CD8-positive, alpha-beta memory T cell (primary cell): Measurements from ENCODE around the gene NYAP1. TPM values are rescaled to one million over a fixed set of nuclear protein-coding genes. Genes with fewer than 3 reads are reported as not detected.
"Not testable (repeated sequence)": the region's sequence is repeated elsewhere in the genome, so short reads cannot be mapped to it uniquely, and the experiment has no call there.

ENCODE experiments used
- CTCF ChIA-PET: fragments of 350-600 bp; sonication (Branson Sonifier 250); formaldehyde crosslinking; loops from one replicate; lab custom pipeline; 2021; ENCODE audit warnings: antibody characterized with exemption; lab: Charles Lee
- POLR2A ChIA-PET: fragments of 350-600 bp; sonication (Branson Sonifier 250); formaldehyde crosslinking; loops from one replicate; lab custom pipeline; 2021; ENCODE audit warnings: antibody characterized with exemption; lab: Charles Lee
- DNase-seq, 5 donors: peaks; one replicate each; pipeline versions ENCODE4 v3.0.0 to v3.0.0-alpha.2; 2020 to 2022; ENCODE audit warnings: mixed read lengths in 1 of 5
- H3K27ac ChIP-seq: one replicate; pipeline ENCODE4 v1.7.0; 2013; ENCODE audit warnings: low read depth, mild to moderate bottlenecking, low read length, moderate library complexity
- H3K27me3 ChIP-seq: 2 replicates; pipeline ENCODE4 v1.7.0; 2013; ENCODE audit warnings: low read length, mild to moderate bottlenecking; ENCODE audit not compliant: insufficient read depth, poor library complexity, severe bottlenecking
- H3K36me3 ChIP-seq: 2 replicates; pipeline ENCODE4 v1.7.0; 2013; ENCODE audit warnings: mild to moderate bottlenecking, low read length, moderate library complexity; ENCODE audit not compliant: insufficient read depth
- H3K4me1 ChIP-seq: 2 replicates; pipeline ENCODE4 v1.7.0; 2013; ENCODE audit warnings: mild to moderate bottlenecking, low read length, moderate library complexity; ENCODE audit not compliant: insufficient read depth
- H3K4me3 ChIP-seq: 2 replicates; pipeline ENCODE4 v1.7.0; 2013; ENCODE audit warnings: mild to moderate bottlenecking, low read length
- H3K9me3 ChIP-seq: 2 replicates; pipeline ENCODE4 v1.7.0; 2013; ENCODE audit warnings: mild to moderate bottlenecking, low read length
- H3K27ac Mint-ChIP-seq, 8 donors: one replicate each; pipeline ENCODE4 v1.8.0; 2020 to 2021; ENCODE audit warnings: mixed read lengths in 8 of 8, mild to moderate bottlenecking in 6 of 8, inconsistent platforms in 3 of 8, moderate library complexity in 3 of 8
- H3K27me3 Mint-ChIP-seq, 2 donors: one replicate each; pipeline ENCODE4 v1.8.0; 2020 to 2021; ENCODE audit warnings: mixed read lengths in 2 of 2, mild to moderate bottlenecking in 1 of 2, moderate library complexity in 1 of 2
- H3K36me3 Mint-ChIP-seq, 3 donors: one replicate each; pipeline ENCODE4 v1.8.0; 2020 to 2021; ENCODE audit warnings: mixed read lengths in 3 of 3, inconsistent platforms in 1 of 3, mild to moderate bottlenecking in 1 of 3
- H3K4me1 Mint-ChIP-seq, 3 donors: one replicate each; pipeline ENCODE4 v1.8.0; 2020 to 2021; ENCODE audit warnings: mixed read lengths in 3 of 3, inconsistent platforms in 1 of 3, mild to moderate bottlenecking in 1 of 3
- H3K4me3 Mint-ChIP-seq, 7 donors: one replicate each; pipeline ENCODE4 v1.8.0; 2020 to 2021; ENCODE audit warnings: mixed read lengths in 7 of 7, mild to moderate bottlenecking in 6 of 7, moderate library complexity in 4 of 7, inconsistent platforms in 2 of 7
- H3K9me3 Mint-ChIP-seq, 5 donors: one replicate each; pipeline ENCODE4 v1.8.0; 2020 to 2022; ENCODE audit warnings: mixed read lengths in 5 of 5, mild to moderate bottlenecking in 3 of 5, moderate library complexity in 2 of 5, inconsistent platforms in 1 of 5
- polyA plus RNA-seq: library from polyadenylated mRNA; unstranded; fragments of 300-500 nt; fragmentation: Illumina TruSeq; gene quantifications from one replicate; pipeline ENCODE4 v1.2.3, GENCODE V29; 2021
- total RNA-seq, 2 experiments: library from RNA; stranded (reverse); gene quantifications; one replicate each; pipeline ENCODE4 v1.2.3, GENCODE V29; 2021

The NYAP1 gene
- total RNA-seq (under 1 TPM; 0.13 to 0.18 TPM), polyA plus RNA-seq (not detected)

GRCh38 chr7:100483722-100484672, at the start of gene NYAP1:
Gene NYAP1 (plus strand): TSS chr7:100483927. CDS start chr7:100485312, 1,385 bp downstream.
- ChIA-PET CTCF (interaction anchor here (1.1 to 10.7 kb wide), 8 partner anchors 12 to 102 kb away, joined by 3 to 174 read pairs (median 6); partner anchors contain the start of genes FBXO24, LRCH4 and MEPCE), POLR2A (no interaction called here)
- Histone ChIP-seq H3K9me3 (no peaks in the 10 kb centered on the region), H3K36me3 (no peaks in the 10 kb centered on the region), H3K4me3 (peak within 1 kb of the TSS; percentile 66), H3K27ac (peak within 1 kb of the TSS; percentile 39), H3K27me3 (no peaks in the 10 kb centered on the region), H3K4me1 (peaks cover 19% of the 10 kb centered on the region)
- Mint-ChIP-seq H3K36me3 (peaks cover 0 to under 1% (median 0%) of the 10 kb centered on the region in 3 donors), H3K4me1 (peaks cover 17 to 28% (median 20%) of the 10 kb centered on the region in 3 donors), H3K4me3 (peak within 1 kb of the TSS; percentile 74 to 93 (median 82)), H3K27ac (peak within 1 kb of the TSS in 7 of 8 donors; percentile 4 to 78 (median 47)), H3K27me3 (no peaks in the 10 kb centered on the region), H3K9me3 (no peaks in the 10 kb centered on the region)
- DNase-seq: peak; percentile 51 to 71 (median 57)

GRCh38 chr7:100434297-100435144, 49.2 kb upstream of the NYAP1 start:
- peaks cover 42 to 61% (median 44%) of the 10 kb centered on the region in 3 donors for H3K4me1 Mint-ChIP-seq
- POLR2A ChIA-PET: interaction anchor here (0.5 to 1.1 kb wide), 6 partner anchors 151 to 855 kb away, joined by 3 to 10 read pairs (median 4); partner anchors contain the start of genes FBXO24 and LRCH4
- H3K4me3 ChIP-seq: peak overlapping the region; percentile 65
- peaks cover 41% of the 10 kb centered on the region for H3K4me1 ChIP-seq
- H3K27me3 Mint-ChIP-seq: peaks cover 0 to 4% of the 10 kb centered on the region in 2 donors
- peaks cover 0 to 54% (median 9%) of the 10 kb centered on the region in 3 donors for H3K36me3 Mint-ChIP-seq
- peak overlapping the region; percentile 89 for H3K27ac ChIP-seq
- CTCF ChIA-PET: interaction anchor here (1.0 to 1.3 kb wide), 3 partner anchors 16 to 153 kb away, joined by 3 read pairs; no protein-coding TSS in a partner anchor
- H3K4me3 Mint-ChIP-seq: peak overlapping the region; percentile 84 to 97 (median 89)
- H3K9me3 ChIP-seq: no peaks in the 10 kb centered on the region
- H3K27ac Mint-ChIP-seq: peak overlapping the region; percentile 83 to 98 (median 92)
- DNase-seq: no peak
- H3K36me3 ChIP-seq: peaks cover 15% of the 10 kb centered on the region
- no peaks in the 10 kb centered on the region for H3K27me3 ChIP-seq
- peaks cover 0 to 4% (median 1%) of the 10 kb centered on the region in 5 donors for H3K9me3 Mint-ChIP-seq

- peak; percentile 33 to 68 (median 46) for DNase-seq
- peaks cover 0 to 3% (median 0%) of the 10 kb centered on the region in 5 donors for H3K9me3 Mint-ChIP-seq
- ChIA-PET CTCF (interaction anchor here (1.0 to 2.8 kb wide), 4 partner anchors 15 to 152 kb away, joined by 3 to 13 read pairs (median 3); no protein-coding TSS in a partner anchor), POLR2A (interaction anchor here (0.5 to 1.8 kb wide), 10 partner anchors 7 to 416 kb away, joined by 3 to 14 read pairs (median 4); partner anchors contain the start of genes AP4M1, FBXO24, LRCH4 and MCM7)
- Histone ChIP-seq H3K36me3 (peaks cover 15% of the 10 kb centered on the region), H3K27me3 (no peaks in the 10 kb centered on the region), H3K9me3 (no peaks in the 10 kb centered on the region), H3K27ac (peak overlapping the region; percentile 89), H3K4me3 (peak overlapping the region; percentile 65), H3K4me1 (peaks cover 37% of the 10 kb centered on the region)
- H3K36me3 Mint-ChIP-seq: peaks cover 0 to 49% (median 9%) of the 10 kb centered on the region in 3 donors
- peak overlapping the region; percentile 85 to 98 (median 96) for H3K27ac Mint-ChIP-seq
- H3K4me1 Mint-ChIP-seq: peaks cover 36 to 54% (median 38%) of the 10 kb centered on the region in 3 donors
- peak overlapping the region; percentile 89 to 99 (median 95) for H3K4me3 Mint-ChIP-seq
- H3K27me3 Mint-ChIP-seq: no peaks in the 10 kb centered on the region
These were observed 48.1 kb upstream of the NYAP1 start for GRCh38 chr7:100435401-100436304.

GRCh38 chr7:100437150-100438100, 46.3 kb upstream of the NYAP1 start:
- H3K4me3 Mint-ChIP-seq: peak overlapping the region in 6 of 7 donors; percentile 20 to 99 (median 71)
- Histone ChIP-seq H3K4me1 (peaks cover 21% of the 10 kb centered on the region), H3K27me3 (no peaks in the 10 kb centered on the region), H3K9me3 (no peaks in the 10 kb centered on the region), H3K27ac (peak overlapping the region; percentile 89), H3K4me3 (peak overlapping the region; percentile 65), H3K36me3 (peaks cover 15% of the 10 kb centered on the region)
- H3K36me3 Mint-ChIP-seq: peaks cover 0 to 36% (median 7%) of the 10 kb centered on the region in 3 donors
- H3K9me3 Mint-ChIP-seq: peaks cover 0 to 3% (median 0%) of the 10 kb centered on the region in 5 donors
- H3K27me3 Mint-ChIP-seq: no peaks in the 10 kb centered on the region
- peaks cover 23 to 36% (median 26%) of the 10 kb centered on the region in 3 donors for H3K4me1 Mint-ChIP-seq
- DNase-seq: no peak
- CTCF ChIA-PET: interaction anchor here (1.1 to 2.8 kb wide), 4 partner anchors 13 to 122 kb away, joined by 3 to 13 read pairs (median 4); no protein-coding TSS in a partner anchor
- POLR2A ChIA-PET: interaction anchor here (0.5 to 1.8 kb wide), 8 partner anchors 7 to 1029 kb away, joined by 3 to 14 read pairs (median 4); partner anchors contain the start of genes AP4M1, BUD31, FBXO24 and LRCH4
- H3K27ac Mint-ChIP-seq: peak overlapping the region in 4 of 8 donors; percentile 8 to 98 (median 56)

- no peak overlapping the region for H3K27ac ChIP-seq
- Mint-ChIP-seq H3K27me3 (no peaks in the 10 kb centered on the region), H3K4me1 (peaks cover 19 to 29% (median 23%) of the 10 kb centered on the region in 3 donors), H3K27ac (peak overlapping the region in 5 of 8 donors; percentile 8 to 76 (median 60)), H3K4me3 (peak overlapping the region in 3 of 7 donors; percentile 24 to 58 (median 43)), H3K9me3 (peaks cover 0 to 3% (median 0%) of the 10 kb centered on the region in 5 donors), H3K36me3 (peaks cover 0 to 29% (median 6%) of the 10 kb centered on the region in 3 donors)
- DNase-seq: no peak
- ChIA-PET POLR2A (no interaction called here), CTCF (interaction anchor here (1.4 to 2.8 kb wide), 2 partner anchors 12 to 121 kb away, joined by 4 to 13 read pairs; no protein-coding TSS in a partner anchor)
- H3K4me1 ChIP-seq: peaks cover 19% of the 10 kb centered on the region
- no peak overlapping the region for H3K4me3 ChIP-seq
- H3K27me3 ChIP-seq: no peaks in the 10 kb centered on the region
- H3K9me3 ChIP-seq: no peaks in the 10 kb centered on the region
- peaks cover 14% of the 10 kb centered on the region for H3K36me3 ChIP-seq
These were observed 45.6 kb upstream of the NYAP1 start for GRCh38 chr7:100438172-100438571.

GRCh38 chr7:100438731-100439130, 45.0 kb upstream of the NYAP1 start:
- H3K36me3 ChIP-seq, H3K9me3 ChIP-seq, DNase-seq, POLR2A ChIA-PET, H3K27me3 ChIP-seq, H3K27me3 Mint-ChIP-seq, H3K27ac Mint-ChIP-seq, H3K27ac ChIP-seq, H3K9me3 Mint-ChIP-seq, H3K4me3 ChIP-seq: not testable (repeated sequence)
- H3K4me1 ChIP-seq: peaks cover 16% of the 10 kb centered on the region
- Mint-ChIP-seq H3K4me3 (peak overlapping the region in 1 of 7 donors; percentile 42), H3K4me1 (peaks cover 17 to 23% (median 17%) of the 10 kb centered on the region in 3 donors), H3K36me3 (peaks cover 0 to 23% (median 4%) of the 10 kb centered on the region in 3 donors)
- CTCF ChIA-PET: interaction anchor here (2.1 kb wide), 1 partner anchor 12 kb away, joined by 9 read pairs; no protein-coding TSS in a partner anchor
